ENCODE data around the gene ZNF423.

DNA sequence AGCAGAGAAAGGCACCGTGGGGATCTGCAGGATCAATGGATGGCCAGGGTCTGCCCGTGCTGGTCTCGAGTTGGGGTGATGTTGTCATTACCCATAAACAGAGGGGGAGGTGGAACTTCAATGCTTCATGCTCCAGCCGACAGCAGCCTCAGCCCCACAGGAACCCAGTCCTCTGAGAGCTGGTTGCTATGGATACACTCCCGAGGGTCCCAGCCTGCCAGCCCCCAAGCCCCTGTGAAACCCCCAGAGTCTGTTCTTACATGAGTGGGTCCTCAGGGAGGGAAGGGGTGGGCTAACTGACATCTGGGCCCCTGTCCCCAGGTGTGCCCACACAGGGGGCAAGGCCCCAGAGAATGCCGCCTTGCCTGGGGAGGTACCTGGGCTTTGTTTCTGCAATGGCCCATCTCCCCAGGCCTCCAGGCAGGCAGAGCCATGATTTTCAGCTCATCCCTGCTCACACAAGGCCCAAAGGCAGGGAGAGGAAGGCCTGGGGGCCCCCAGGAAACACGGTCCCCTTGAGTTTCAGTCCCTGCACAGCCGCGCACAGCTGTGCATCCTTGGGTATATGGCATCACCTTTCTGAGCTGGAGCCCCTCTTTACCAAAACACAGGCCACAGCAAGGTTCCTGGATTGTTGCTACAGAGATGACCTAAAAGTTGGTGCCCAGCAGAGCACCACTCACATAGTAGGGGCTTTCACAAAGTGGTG lies 223.7 kb downstream of the ZNF423 start:
- TF ChIP-seq YY1 (IDR thresholded peaks at IDR 0.05; ENCODE audit: insufficient read depth, insufficient read length): no peak
- TF ChIP-seq ZNF274 (IDR thresholded peaks at IDR 0.05; ENCODE audit: low read depth, low read length): no peak
